ENCODE results near the gene BST2.
A peak's percentile ranks its signal among the peaks of the same experiment; 100 is the strongest.

BST2 gene

DNA sequence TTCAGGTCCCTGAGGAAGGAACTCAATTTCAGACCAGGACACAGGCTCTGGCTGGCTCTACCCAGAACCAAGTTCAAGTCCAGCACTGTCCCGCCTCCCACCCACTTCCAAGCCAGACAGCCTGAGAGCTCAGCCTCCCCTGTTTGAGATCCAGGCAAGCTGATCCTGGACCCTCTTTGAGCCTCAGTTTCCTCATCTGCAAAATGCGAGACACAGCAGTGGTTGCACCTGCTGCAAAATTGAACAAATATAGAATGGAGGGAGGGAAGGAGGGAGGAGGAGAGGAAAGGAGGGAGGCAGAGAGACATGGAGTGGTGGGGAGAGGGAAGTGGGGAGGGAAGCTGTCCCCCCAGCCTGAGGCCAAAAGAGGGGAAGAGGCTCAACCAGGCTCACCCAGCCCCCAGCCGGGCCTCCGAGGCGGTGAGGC lies 42.3 kb upstream of the BST2 start (continued):
- no peak for TF ChIP-seq ZNF70 (CRISPR knock-in tag; IDR thresholded peaks at IDR 0.05)

- TF ChIP-seq, protein P1, sequence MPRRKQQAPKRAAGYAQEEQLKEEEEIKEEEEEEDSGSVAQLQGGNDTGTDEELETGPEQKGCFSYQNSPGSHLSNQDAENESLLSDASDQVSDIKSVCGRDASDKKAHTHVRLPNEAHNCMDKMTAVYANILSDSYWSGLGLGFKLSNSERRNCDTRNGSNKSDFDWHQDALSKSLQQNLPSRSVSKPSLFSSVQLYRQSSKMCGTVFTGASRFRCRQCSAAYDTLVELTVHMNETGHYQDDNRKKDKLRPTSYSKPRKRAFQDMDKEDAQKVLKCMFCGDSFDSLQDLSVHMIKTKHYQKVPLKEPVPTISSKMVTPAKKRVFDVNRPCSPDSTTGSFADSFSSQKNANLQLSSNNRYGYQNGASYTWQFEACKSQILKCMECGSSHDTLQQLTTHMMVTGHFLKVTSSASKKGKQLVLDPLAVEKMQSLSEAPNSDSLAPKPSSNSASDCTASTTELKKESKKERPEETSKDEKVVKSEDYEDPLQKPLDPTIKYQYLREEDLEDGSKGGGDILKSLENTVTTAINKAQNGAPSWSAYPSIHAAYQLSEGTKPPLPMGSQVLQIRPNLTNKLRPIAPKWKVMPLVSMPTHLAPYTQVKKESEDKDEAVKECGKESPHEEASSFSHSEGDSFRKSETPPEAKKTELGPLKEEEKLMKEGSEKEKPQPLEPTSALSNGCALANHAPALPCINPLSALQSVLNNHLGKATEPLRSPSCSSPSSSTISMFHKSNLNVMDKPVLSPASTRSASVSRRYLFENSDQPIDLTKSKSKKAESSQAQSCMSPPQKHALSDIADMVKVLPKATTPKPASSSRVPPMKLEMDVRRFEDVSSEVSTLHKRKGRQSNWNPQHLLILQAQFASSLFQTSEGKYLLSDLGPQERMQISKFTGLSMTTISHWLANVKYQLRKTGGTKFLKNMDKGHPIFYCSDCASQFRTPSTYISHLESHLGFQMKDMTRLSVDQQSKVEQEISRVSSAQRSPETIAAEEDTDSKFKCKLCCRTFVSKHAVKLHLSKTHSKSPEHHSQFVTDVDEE (CRISPR knock-in tag; IDR thresholded peaks at IDR 0.05), result no peak
- TF ChIP-seq ZC3H10 (CRISPR knock-in tag; IDR thresholded peaks at IDR 0.05) (no peak), ESRRG (CRISPR knock-in tag; IDR thresholded peaks at IDR 0.05) (no peak), ZFP30 (CRISPR knock-in tag; IDR thresholded peaks at IDR 0.05) (no peak)
- no peak for ATAC-seq
Measured at GRCh38 chr19:17445526-17446165, 40.2 kb upstream of the BST2 start.

DNA sequence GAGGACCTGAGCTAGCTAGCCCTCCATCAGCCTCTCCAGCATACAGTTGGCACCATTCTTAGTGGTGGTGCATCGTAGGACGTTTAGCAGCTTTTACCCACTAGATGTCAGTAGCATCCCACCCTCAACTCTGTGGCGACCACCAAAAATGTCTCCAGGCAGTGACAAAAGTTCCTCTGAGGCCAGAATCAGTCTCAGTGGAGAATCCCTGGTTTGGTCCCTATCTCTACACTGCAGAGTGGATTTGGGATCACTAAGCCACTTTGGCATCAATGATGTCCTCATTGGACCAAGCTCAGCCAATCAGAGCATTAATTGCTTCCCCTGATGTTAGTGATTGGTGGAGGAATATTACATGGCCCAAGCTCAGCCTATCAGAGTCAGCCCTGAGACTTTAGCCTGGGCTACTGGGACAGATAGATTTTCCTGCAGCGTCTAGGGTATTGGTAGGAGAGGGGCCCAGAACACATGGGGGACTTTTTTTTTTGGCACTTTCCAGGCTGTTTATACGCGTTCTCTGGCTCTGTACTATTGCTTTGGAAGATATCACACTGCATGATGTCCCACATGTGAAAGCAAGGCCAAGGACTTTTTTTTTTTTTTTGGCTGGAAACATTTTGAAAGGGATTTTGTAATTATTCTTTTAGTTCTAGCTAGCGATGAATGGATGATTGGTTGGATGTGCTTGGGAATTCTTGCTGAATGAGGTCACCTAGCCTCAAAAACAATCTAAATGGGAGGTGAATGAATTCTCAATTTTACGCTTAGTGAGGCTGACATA lies 36.0 kb upstream of the BST2 start:
- TF ChIP-seq ZFP3 (CRISPR knock-in tag; IDR thresholded peaks at IDR 0.05) (no peak), OSR1 (CRISPR knock-in tag; IDR thresholded peaks at IDR 0.05) (no peak), BACH2 (CRISPR knock-in tag; IDR thresholded peaks at IDR 0.05; ENCODE audit: borderline replicate concordance) (no peak), ARNTL (CRISPR knock-in tag; IDR thresholded peaks at IDR 0.05; ENCODE audit: borderline replicate concordance, low read depth) (no peak), ZNF70 (CRISPR knock-in tag; IDR thresholded peaks at IDR 0.05) (no peak), CSDC2 (CRISPR knock-in tag; IDR thresholded peaks at IDR 0.05) (no peak), ZFP30 (CRISPR knock-in tag; IDR thresholded peaks at IDR 0.05) (no peak), ZC3H10 (CRISPR knock-in tag; IDR thresholded peaks at IDR 0.05) (no peak), SNAI2 (CRISPR knock-in tag; IDR thresholded peaks at IDR 0.05) (no peak)
- TF ChIP-seq, protein P2, sequence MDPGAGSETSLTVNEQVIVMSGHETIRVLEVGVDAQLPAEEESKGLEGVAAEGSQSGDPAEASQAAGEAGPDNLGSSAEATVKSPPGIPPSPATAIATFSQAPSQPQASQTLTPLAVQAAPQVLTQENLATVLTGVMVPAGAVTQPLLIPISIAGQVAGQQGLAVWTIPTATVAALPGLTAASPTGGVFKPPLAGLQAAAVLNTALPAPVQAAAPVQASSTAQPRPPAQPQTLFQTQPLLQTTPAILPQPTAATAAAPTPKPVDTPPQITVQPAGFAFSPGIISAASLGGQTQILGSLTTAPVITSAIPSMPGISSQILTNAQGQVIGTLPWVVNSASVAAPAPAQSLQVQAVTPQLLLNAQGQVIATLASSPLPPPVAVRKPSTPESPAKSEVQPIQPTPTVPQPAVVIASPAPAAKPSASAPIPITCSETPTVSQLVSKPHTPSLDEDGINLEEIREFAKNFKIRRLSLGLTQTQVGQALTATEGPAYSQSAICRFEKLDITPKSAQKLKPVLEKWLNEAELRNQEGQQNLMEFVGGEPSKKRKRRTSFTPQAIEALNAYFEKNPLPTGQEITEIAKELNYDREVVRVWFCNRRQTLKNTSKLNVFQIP (CRISPR knock-in tag; IDR thresholded peaks at IDR 0.05; ENCODE audit: borderline replicate concordance, low read depth), result no peak
- TF ChIP-seq, protein P3, sequence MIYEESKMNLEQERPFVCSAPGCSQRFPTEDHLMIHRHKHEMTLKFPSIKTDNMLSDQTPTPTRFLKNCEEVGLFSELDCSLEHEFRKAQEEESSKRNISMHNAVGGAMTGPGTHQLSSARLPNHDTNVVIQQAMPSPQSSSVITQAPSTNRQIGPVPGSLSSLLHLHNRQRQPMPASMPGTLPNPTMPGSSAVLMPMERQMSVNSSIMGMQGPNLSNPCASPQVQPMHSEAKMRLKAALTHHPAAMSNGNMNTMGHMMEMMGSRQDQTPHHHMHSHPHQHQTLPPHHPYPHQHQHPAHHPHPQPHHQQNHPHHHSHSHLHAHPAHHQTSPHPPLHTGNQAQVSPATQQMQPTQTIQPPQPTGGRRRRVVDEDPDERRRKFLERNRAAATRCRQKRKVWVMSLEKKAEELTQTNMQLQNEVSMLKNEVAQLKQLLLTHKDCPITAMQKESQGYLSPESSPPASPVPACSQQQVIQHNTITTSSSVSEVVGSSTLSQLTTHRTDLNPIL (CRISPR knock-in tag; IDR thresholded peaks at IDR 0.05; ENCODE audit: low read depth), result no peak
- TF ChIP-seq, protein P1 (CRISPR knock-in tag; IDR thresholded peaks at IDR 0.05), result no peak
- TF ChIP-seq, protein P4, sequence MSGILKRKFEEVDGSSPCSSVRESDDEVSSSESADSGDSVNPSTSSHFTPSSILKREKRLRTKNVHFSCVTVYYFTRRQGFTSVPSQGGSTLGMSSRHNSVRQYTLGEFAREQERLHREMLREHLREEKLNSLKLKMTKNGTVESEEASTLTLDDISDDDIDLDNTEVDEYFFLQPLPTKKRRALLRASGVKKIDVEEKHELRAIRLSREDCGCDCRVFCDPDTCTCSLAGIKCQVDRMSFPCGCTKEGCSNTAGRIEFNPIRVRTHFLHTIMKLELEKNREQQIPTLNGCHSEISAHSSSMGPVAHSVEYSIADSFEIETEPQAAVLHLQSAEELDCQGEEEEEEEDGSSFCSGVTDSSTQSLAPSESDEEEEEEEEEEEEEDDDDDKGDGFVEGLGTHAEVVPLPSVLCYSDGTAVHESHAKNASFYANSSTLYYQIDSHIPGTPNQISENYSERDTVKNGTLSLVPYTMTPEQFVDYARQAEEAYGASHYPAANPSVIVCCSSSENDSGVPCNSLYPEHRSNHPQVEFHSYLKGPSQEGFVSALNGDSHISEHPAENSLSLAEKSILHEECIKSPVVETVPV (CRISPR knock-in tag; IDR thresholded peaks at IDR 0.05), result no peak
- peak; percentile 61 for ATAC-seq

DNA sequence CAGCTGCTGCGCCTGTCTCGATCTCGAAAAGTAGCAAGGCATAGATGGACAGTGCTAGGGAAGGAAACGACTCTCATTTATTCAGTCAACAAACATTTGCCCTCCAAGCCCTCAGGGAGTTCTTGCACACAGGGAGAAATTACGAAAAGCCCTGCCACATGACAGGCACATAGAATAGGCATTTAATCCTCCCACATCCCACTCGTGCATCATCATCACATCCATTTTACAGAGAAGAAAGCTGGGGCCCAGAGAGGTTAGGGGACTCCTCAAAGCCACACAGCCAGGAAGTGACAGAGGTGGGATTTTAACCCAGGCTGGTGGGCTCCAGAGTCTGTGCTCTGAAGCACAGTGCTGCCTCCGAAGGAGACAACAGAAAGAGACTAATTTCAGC lies 31.4 kb upstream of the BST2 start:
- no peak for ATAC-seq
- TF ChIP-seq TOX (CRISPR knock-in tag; IDR thresholded peaks at IDR 0.05; ENCODE audit: borderline replicate concordance) (no peak), PATZ1 (CRISPR knock-in tag; IDR thresholded peaks at IDR 0.05; ENCODE audit: borderline replicate concordance) (no peak), ZNF70 (CRISPR knock-in tag; IDR thresholded peaks at IDR 0.05) (no peak), BACH2 (CRISPR knock-in tag; IDR thresholded peaks at IDR 0.05; ENCODE audit: borderline replicate concordance) (no peak)
- TF ChIP-seq, protein P1 (CRISPR knock-in tag; IDR thresholded peaks at IDR 0.05), result no peak
- TF ChIP-seq, protein P4 (CRISPR knock-in tag; IDR thresholded peaks at IDR 0.05), result no peak

All from SK-N-SH treated with all-trans-retinoic acid at 6 μM for 48 hours (cell line).